IMR-90 (cell line): ENCODE measurements around the gene CUBN. TPM values are rescaled to one million over a fixed set of nuclear protein-coding genes. Genes with fewer than 3 reads are reported as not detected.

Experiments
- ATAC-seq: fragments of 200-7000 bp; cut with Tn5 transposase; 2 replicates; pipeline ENCODE4 v1.9.1; 2020; ENCODE audit warnings: low read depth, mild to moderate bottlenecking, moderate library complexity
- BruUV-seq: library from RNA; stranded (reverse); fragments of 400-500 nt; replicated peaks from 2 replicates; lab custom pipeline; 2021; lab: Mats Ljungman, UMichigan
- CTCF ChIA-PET: fragments of 300-600 bp; formaldehyde crosslinking; extraction: SDS; loops from one replicate; lab custom pipeline; 2021; ENCODE audit warnings: antibody characterized with exemption; lab: Yijun Ruan, JAX
- POLR2A ChIA-PET: fragments of 300-600 bp; sonication (Branson Sonifier 250); formaldehyde crosslinking; loops from one replicate; lab custom pipeline; 2022; ENCODE audit warnings: antibody characterized with exemption; ENCODE audit not compliant: unreplicated experiment; lab: Charles Lee
- DNase-seq: peaks from one replicate; pipeline ENCODE4 v3.0.0; 2013
- H2AFZ ChIP-seq: replicated peaks from 2 replicates; pipeline ENCODE3; 2013; ENCODE audit warnings: low read length, mild to moderate bottlenecking; ENCODE audit not compliant: poor library complexity
- H2AK5ac ChIP-seq: 2 replicates; pipeline ENCODE4 v1.6.1; 2013; ENCODE audit warnings: low read depth, low read length, inconsistent platforms
- H2AK9ac ChIP-seq: replicated peaks from 2 replicates; pipeline ENCODE3; 2013; ENCODE audit warnings: mild to moderate bottlenecking, low read depth, low read length, moderate library complexity; ENCODE audit not compliant: poor library complexity
- H2BK120ac ChIP-seq: 2 replicates; pipeline ENCODE4 v1.6.1; 2013; ENCODE audit warnings: low read depth, low read length, inconsistent platforms
- H2BK15ac ChIP-seq: 3 replicates; pipeline ENCODE4 v1.6.1; 2013; ENCODE audit warnings: low read depth, low read length, inconsistent platforms
- H2BK20ac ChIP-seq: 2 replicates; pipeline ENCODE4 v1.6.1; 2013; ENCODE audit warnings: low read depth, mild to moderate bottlenecking, inconsistent platforms, low read length, moderate library complexity
- H2BK5ac ChIP-seq: 2 replicates; pipeline ENCODE4 v1.6.1; 2013; ENCODE audit warnings: mild to moderate bottlenecking, low read depth, low read length, inconsistent platforms; ENCODE audit not compliant: poor library complexity, severe bottlenecking
- H3K14ac ChIP-seq: replicated peaks from 2 replicates; pipeline ENCODE4 v1.6.1; 2013; ENCODE audit warnings: low read depth, low read length, inconsistent platforms
- H3K18ac ChIP-seq: 2 replicates; pipeline ENCODE4 v1.6.1; 2013; ENCODE audit warnings: low read depth, low read length, control low read depth
- H3K23ac ChIP-seq: 2 replicates; pipeline ENCODE4 v1.6.1; 2013; ENCODE audit warnings: low read depth, low read length, inconsistent platforms
- H3K27ac ChIP-seq: 2 replicates; pipeline ENCODE4 v1.5.1; 2013; ENCODE audit warnings: mild to moderate bottlenecking, control low read depth, low read length; ENCODE audit not compliant: insufficient read depth
- H3K27me3 ChIP-seq: 2 replicates; pipeline ENCODE4 v1.6.1; 2013; ENCODE audit warnings: low read length; ENCODE audit not compliant: control insufficient read depth, insufficient read depth
- H3K36me3 ChIP-seq: 2 replicates; pipeline ENCODE4 v1.6.1; 2013; ENCODE audit warnings: low read length, mixed read lengths; ENCODE audit not compliant: control insufficient read depth, insufficient read depth
- H3K4ac ChIP-seq: 2 replicates; pipeline ENCODE4 v1.6.1; 2013; ENCODE audit warnings: low read depth, low read length, inconsistent platforms
- H3K4me1 ChIP-seq: 2 replicates; pipeline ENCODE4 v1.6.1; 2013; ENCODE audit warnings: low read length, mixed read lengths; ENCODE audit not compliant: control insufficient read depth, insufficient read depth
- H3K4me2 ChIP-seq: 2 replicates; pipeline ENCODE4 v1.6.1; 2013; ENCODE audit warnings: low read depth, mild to moderate bottlenecking, control low read depth, low read length, moderate library complexity
- H3K4me3 ChIP-seq: 2 replicates; pipeline ENCODE4 v1.5.1; 2013; ENCODE audit warnings: low read depth, mild to moderate bottlenecking, control low read depth, low read length, moderate library complexity; ENCODE audit not compliant: insufficient read depth
- H3K56ac ChIP-seq: 2 replicates; pipeline ENCODE4 v1.6.1; 2013; ENCODE audit warnings: low read length, inconsistent platforms; ENCODE audit not compliant: insufficient read depth; ENCODE audit errors: extremely low read depth
- H3K79me1 ChIP-seq, 2 experiments: 2 replicates each; pipeline ENCODE4 v1.6.1; 2013; ENCODE audit warnings: low read length in 2 of 2, inconsistent platforms in 1 of 2, low read depth in 1 of 2
- H3K9ac ChIP-seq: 2 replicates; pipeline ENCODE4 v1.6.1; 2013; ENCODE audit warnings: low read depth, low read length, control low read depth
- H3K9me1 ChIP-seq: 2 replicates; pipeline ENCODE4 v1.6.1; 2013; ENCODE audit warnings: low read length, inconsistent platforms; ENCODE audit not compliant: insufficient read depth
- H3K9me3 ChIP-seq: 2 replicates; pipeline ENCODE4 v1.6.1; 2013; ENCODE audit warnings: low read length; ENCODE audit not compliant: control insufficient read depth, insufficient read depth
- H4K20me1 ChIP-seq: 2 replicates; pipeline ENCODE4 v1.6.1; 2013; ENCODE audit warnings: low read length, inconsistent platforms; ENCODE audit not compliant: insufficient read depth
- H4K5ac ChIP-seq: 2 replicates; pipeline ENCODE4 v1.6.1; 2013; ENCODE audit warnings: mild to moderate bottlenecking, low read depth, low read length, control low read depth
- H4K8ac ChIP-seq, 2 experiments: 2 replicates each; pipeline ENCODE4 v1.6.1; 2013; ENCODE audit warnings: low read depth in 2 of 2, low read length in 2 of 2, control low read depth in 1 of 2, inconsistent platforms in 1 of 2
- H4K91ac ChIP-seq: 2 replicates; pipeline ENCODE4 v1.6.1; 2013; ENCODE audit warnings: low read depth, low read length, inconsistent platforms; ENCODE audit not compliant: insufficient read depth
- BHLHE40 ChIP-seq: fragments of 150-350 bp; IDR thresholded peaks from 2 replicates; pipeline ENCODE4 v1.6.1; 2016; ENCODE audit warnings: mild to moderate bottlenecking, low read depth, low read length
- CHD1 ChIP-seq: IDR thresholded peaks from 2 replicates; pipeline ENCODE4 v1.6.1; 2012; ENCODE audit warnings: low read depth, low read length, improper control_type of control experiment
- FOS ChIP-seq: fragments of 150-350 bp; IDR thresholded peaks from 2 replicates; pipeline ENCODE4 v1.6.1; 2016; ENCODE audit warnings: low read depth, low read length
- MAZ ChIP-seq: IDR thresholded peaks from 2 replicates; pipeline ENCODE4 v1.6.1; 2012; ENCODE audit warnings: low read depth, mild to moderate bottlenecking, low read length, improper control_type of control experiment, moderate library complexity, borderline replicate concordance
- MXI1 ChIP-seq: IDR thresholded peaks from 2 replicates; pipeline ENCODE4 v1.6.1; 2012; ENCODE audit warnings: low read depth, mild to moderate bottlenecking, low read length, moderate library complexity, borderline replicate concordance
- WGBS, 2 experiments: methylation state at CpG; one replicate each; pipeline versions ENCODE4 v1.1.5 to v1.1.7; 2013; ENCODE audit warnings: missing lambda C conversion rate in 2 of 2; ENCODE audit not compliant: insufficient read length in 1 of 2; ENCODE audit errors: extremely low coverage in 2 of 2; 5-methylcytosine and 5-hydroxymethylcytosine counted together
- dilution Hi-C: fragments of 300-500 bp; cut with HindIII; formaldehyde crosslinking; loops from one replicate; pipeline ENCODE4 v1.14.3; 2018; ENCODE audit warnings: low sequenced_read_pairs; ENCODE audit not compliant: unreplicated experiment
- in situ Hi-C: fragments of 300-500 bp; cut with MboI; formaldehyde crosslinking; loops from 3 replicates; pipeline ENCODE4 v1.14.3; 2019; ENCODE audit warnings: low sequenced_read_pairs, inconsistent platforms, mixed read lengths
- intact Hi-C: fragments of 100-400 bp; cut with micrococcal nuclease; formaldehyde crosslinking; loops from 2 replicates; pipeline ENCODE4 v1.10.0; 2022
- polyA plus RNA-seq, 3 experiments: library from polyadenylated mRNA; depleted of rRNA; stranded (reverse); fragments of >200 nt; gene quantifications; 2 replicates each; pipeline ENCODE4 v1.2.3, GENCODE V29; 2012; ENCODE audit warnings: low replicate concordance in 1 of 3
- total RNA-seq: library from RNA; depleted of rRNA; stranded (reverse); fragments of >200 nt; gene quantifications from 2 replicates; pipeline ENCODE4 v1.2.3, GENCODE V29; 2012

CUBN gene
- total and polyA plus RNA-seq, 2 of the 4 experiments (the other 2 are of a cell fraction): 0.19 to 0.54 TPM

DNA sequence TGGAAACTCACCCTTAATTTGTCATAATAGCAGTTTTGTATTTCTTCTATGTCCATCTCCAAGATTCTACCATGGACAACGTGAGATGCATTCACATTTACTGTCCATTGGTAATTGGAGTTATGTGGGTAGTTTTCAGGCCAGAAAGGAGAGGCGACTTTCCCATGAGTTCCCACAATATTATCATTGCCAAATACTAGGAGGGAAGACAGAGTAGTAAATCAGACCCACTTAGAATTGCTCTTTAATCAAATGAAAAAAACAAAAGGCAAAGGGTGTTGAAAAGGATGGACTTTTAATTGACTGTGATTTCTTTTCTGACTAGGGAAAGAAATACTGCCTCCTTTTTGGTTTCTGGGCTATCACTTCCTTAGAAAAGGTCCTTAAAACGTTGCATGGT, 190.7 kb downstream of the CUBN start:
- BruUV-seq: no TSS peak
- Histone ChIP-seq H3K4ac (no peak overlapping the region), H2AK9ac (no peak overlapping the region), H4K8ac (no peak overlapping the region), H3K9ac (no peak overlapping the region), H3K9me3 (no peaks in the 10 kb centered on the region), H3K18ac (no peak overlapping the region), H4K20me1 (no peaks in the 10 kb centered on the region), H3K27me3 (no peaks in the 10 kb centered on the region), H3K56ac (no peak overlapping the region), H2BK5ac (no peak overlapping the region), H3K14ac (no peak overlapping the region), H3K9me1 (peaks cover 7% of the 10 kb centered on the region; the same call in 1 of the 2 replicates), H3K23ac (no peak overlapping the region), H3K79me1 (no peaks in the 10 kb centered on the region), H2BK15ac (no peak overlapping the region), H2AK5ac (no peak overlapping the region), H4K5ac (no peak overlapping the region), H3K4me3 (no peak overlapping the region), H3K4me2 (no peak overlapping the region), H4K91ac (no peak overlapping the region), H2BK120ac (no peak overlapping the region), H2BK20ac (no peak overlapping the region), H2AFZ (no peak overlapping the region), H3K4me1 (no peaks in the 10 kb centered on the region; the same call in 1 of the 2 replicates), H3K27ac (no peak overlapping the region), H3K36me3 (no peaks in the 10 kb centered on the region)
- no peak for DNase-seq
- ChIA-PET CTCF (no interaction called here), POLR2A (no interaction called here)
- no peak for ATAC-seq
- TF ChIP-seq MAZ (no peak), CHD1 (no peak), BHLHE40 (no peak), FOS (no peak), MXI1 (no peak)
- dilution Hi-C loops: no loop called here
- in situ Hi-C loops: no loop called here
- intact Hi-C loops: no loop called here
- no CpG with 5 or more reads among the region's 3 CpGs for WGBS, 2 experiments
